HG02610 (cell line): ENCODE data around the gene PACS1.

Source experiments
- ATAC-seq: cut with Tn5 transposase; IDR thresholded peaks from one replicate; pipeline ENCODE4 v1.9.1; 2021; ENCODE audit warnings: mild to moderate bottlenecking, moderate library complexity; ENCODE audit not compliant: unreplicated experiment

PACS1 gene

GRCh38 chr11:66048547-66049323 lies 21.3 kb upstream of the PACS1 start, which contains the start of gene GAL3ST3:
GAL3ST3 (minus strand) TSS chr11:66049161; CDS start chr11:66045415, 3,746 bp downstream.
- ATAC-seq = no peak

- no peak for ATAC-seq
Measured at GRCh38 chr11:66050581-66051231, 19.4 kb upstream of the PACS1 start.

GRCh38 chr11:66051371-66051765 lies 18.7 kb upstream of the PACS1 start:
- ATAC-seq = no peak

GRCh38 chr11:66051766-66052663 lies 18.1 kb upstream of the PACS1 start, which contains the start of gene SF3B2:
SF3B2 (plus strand) TSS chr11:66052364; CDS start chr11:66052385, 21 bp downstream.
- ATAC-seq = peak; percentile 94

- ATAC-seq = no peak
Measured at GRCh38 chr11:66052664-66052982, 17.4 kb upstream of the PACS1 start.

- ATAC-seq = no peak
Measured at GRCh38 chr11:66055021-66055420, 15.1 kb upstream of the PACS1 start.

GRCh38 chr11:66056501-66056900 lies 13.6 kb upstream of the PACS1 start:
- no peak for ATAC-seq

- no peak for ATAC-seq
Measured at GRCh38 chr11:66059966-66060680, 9.9 kb upstream of the PACS1 start.

GRCh38 chr11:66061268-66061667 lies 8.8 kb upstream of the PACS1 start:
- ATAC-seq = no peak

GRCh38 chr11:66062408-66062807 lies 7.7 kb upstream of the PACS1 start:
- no peak for ATAC-seq

- ATAC-seq = no peak
Measured at GRCh38 chr11:66063900-66064299, 6.2 kb upstream of the PACS1 start.

- no peak for ATAC-seq
Measured at GRCh38 chr11:66064571-66064970, 5.5 kb upstream of the PACS1 start.

GRCh38 chr11:66066751-66067150 lies 3.3 kb upstream of the PACS1 start:
- ATAC-seq = no peak

- ATAC-seq = no peak
Measured at GRCh38 chr11:66067640-66068039, 2.4 kb upstream of the PACS1 start.

- no peak for ATAC-seq
Measured at GRCh38 chr11:66068154-66068821, 1.8 kb upstream of the PACS1 start.

GRCh38 chr11:66068923-66069714 lies 953 bp upstream of the PACS1 start:
- peak; percentile 30 for ATAC-seq

GRCh38 chr11:66070604-66071380 lies 720 bp downstream of the PACS1 start:
- ATAC-seq = no peak

- no peak for ATAC-seq
Measured at GRCh38 chr11:66071381-66071801, 1.3 kb downstream of the PACS1 start.

GRCh38 chr11:66072081-66072480 lies 2.0 kb downstream of the PACS1 start:
- ATAC-seq = no peak
